HCT116 (cell line): ENCODE data around the gene MRPL50. TPM values are rescaled to one million over a fixed set of nuclear protein-coding genes. Genes with fewer than 3 reads are reported as not detected.

Experiments
- ATAC-seq: fragments of 200-7000 bp; cut with Tn5 transposase; 2 replicates; pipeline ENCODE4 v1.9.1; 2020; ENCODE audit warnings: mild to moderate bottlenecking, moderate library complexity
- BruUV-seq: library from RNA; stranded (reverse); fragments of 400-500 nt; replicated peaks from 2 replicates; lab custom pipeline; 2021; lab: Mats Ljungman, UMichigan
- CTCF ChIA-PET: fragments of 300-600 bp; sonication (Branson Sonifier 250); formaldehyde crosslinking; loops from one replicate; lab custom pipeline; 2021; ENCODE audit warnings: antibody characterized with exemption; lab: Charles Lee
- POLR2A ChIA-PET: fragments of 300-600, 350-600 bp; sonication (Branson Sonifier 250); formaldehyde crosslinking; loops from one replicate; lab custom pipeline; 2021; ENCODE audit warnings: antibody characterized with exemption; lab: Charles Lee
- RAD21 ChIA-PET, 2 experiments: fragments of 300-600 bp; sonication (Branson Sonifier 250); formaldehyde crosslinking; loops; one replicate each; lab custom pipeline; 2023; ENCODE audit warnings: low total read pairs in 2 of 2; ENCODE audit not compliant: uncharacterized antibody in 2 of 2, unreplicated experiment in 2 of 2, low non-redundant PET in 1 of 2; lab: Charles Lee
- DNase-seq: peaks from one replicate; pipeline ENCODE4 v3.0.0-alpha.2; 2010; ENCODE audit warnings: low read depth, low spot score
- H2AFZ ChIP-seq: fragments of 200-600 bp; shearing (Covaris generic), sonication (generic); 2 replicates; pipeline ENCODE4 v1.6.1; 2017; ENCODE audit warnings: low read depth, mixed run types, mixed read lengths, antibody characterized with exemption, low read length; ENCODE audit not compliant: poor library complexity, severe bottlenecking
- H3K27ac ChIP-seq: 2 replicates; pipeline ENCODE4 v1.5.1; 2012; ENCODE audit warnings: low read depth, low read length
- H3K27me3 ChIP-seq: fragments of 200-600 bp; sonication (generic); 2 replicates; pipeline ENCODE4 v1.6.1; 2016; ENCODE audit warnings: mixed run types, low read length, mixed read lengths; ENCODE audit not compliant: insufficient read depth
- H3K36me3 ChIP-seq, 2 experiments: fragments of 200-500 bp in 1 of 2; fragments of 200-600 bp in 1 of 2; sonication (Bioruptor generic) in 1 of 2; sonication (generic) in 1 of 2; 2 replicates each; pipeline versions ENCODE4 v1.5.1 to v1.6.1; 2014 to 2016; ENCODE audit warnings: low read length in 2 of 2, inconsistent platforms in 1 of 2, mixed read lengths in 1 of 2, mixed run types in 1 of 2; ENCODE audit not compliant: insufficient read depth in 2 of 2, control insufficient read depth in 1 of 2
- H3K4me1 ChIP-seq, 2 experiments: fragments of 200-600 bp in 1 of 2; sonication (generic) in 1 of 2; 2 replicates each; pipeline versions ENCODE4 v1.5.1 to v1.6.1; 2012 to 2017; ENCODE audit warnings: low read length in 2 of 2, inconsistent platforms in 1 of 2, mild to moderate bottlenecking in 1 of 2, mixed read lengths in 1 of 2, mixed run types in 1 of 2, moderate library complexity in 1 of 2; ENCODE audit not compliant: insufficient read depth in 2 of 2, control insufficient read depth in 1 of 2
- H3K4me2 ChIP-seq: fragments of 200-600 bp; sonication (generic); 2 replicates; pipeline ENCODE4 v1.6.1; 2017; ENCODE audit warnings: mixed run types, low read length, mixed read lengths
- H3K4me3 ChIP-seq, 2 experiments: fragments of 200-600 bp in 1 of 2; sonication (generic) in 1 of 2; replicated peaks in 1 of 2; 2 replicates each; pipeline ENCODE4 v1.5.1; 2011 to 2016; ENCODE audit warnings: low read length in 2 of 2, control low read depth in 1 of 2, low read depth in 1 of 2, mild to moderate bottlenecking in 1 of 2, mixed read lengths in 1 of 2, mixed run types in 1 of 2
- H3K79me2 ChIP-seq: fragments of 200-600 bp; sonication (generic); 2 replicates; pipeline ENCODE4 v1.6.1; 2017; ENCODE audit warnings: mild to moderate bottlenecking, mixed run types, low read length, moderate library complexity, mixed read lengths; ENCODE audit not compliant: insufficient read depth
- H3K9ac ChIP-seq: fragments of 200-600 bp; sonication (generic); 2 replicates; pipeline ENCODE4 v1.6.1; 2016; ENCODE audit warnings: low read length, mixed read lengths
- H3K9me2 ChIP-seq: fragments of 200-600 bp; sonication (generic), shearing (Covaris generic); 2 replicates; pipeline ENCODE4 v1.6.1; 2017; ENCODE audit warnings: mixed run types, mild to moderate bottlenecking, moderate library complexity; ENCODE audit not compliant: insufficient read depth
- H3K9me3 ChIP-seq, 2 experiments: fragments of 200-500 bp in 1 of 2; fragments of 200-600 bp in 1 of 2; sonication (Bioruptor generic) in 1 of 2; sonication (generic) in 1 of 2; 2 replicates each; pipeline ENCODE4 v1.6.1; 2014 to 2017; ENCODE audit warnings: low read length in 2 of 2, mixed read lengths in 2 of 2, inconsistent platforms in 1 of 2, low read depth in 1 of 2, mild to moderate bottlenecking in 1 of 2, mixed run types in 1 of 2, moderate library complexity in 1 of 2; ENCODE audit not compliant: control insufficient read depth in 1 of 2, insufficient read depth in 1 of 2
- H4K20me1 ChIP-seq: fragments of 200-600 bp; sonication (generic), shearing (Covaris generic); 2 replicates; pipeline ENCODE4 v1.6.1; 2017; ENCODE audit warnings: mixed run types, mild to moderate bottlenecking, moderate library complexity; ENCODE audit not compliant: insufficient read depth
- CBX3 ChIP-seq: IDR thresholded peaks from 2 replicates; pipeline ENCODE4 v1.6.1; 2012; ENCODE audit warnings: low read depth
- CTCF ChIP-seq, 3 experiments: fragments of 200-600 bp in 1 of 3; sonication (generic) in 1 of 3; IDR thresholded peaks in 2 of 3; conservative IDR thresholded peaks in 1 of 3; 2 replicates each; pipeline ENCODE4 v1.5.1; 2012 to 2017; ENCODE audit warnings: low read depth in 2 of 3, low read length in 2 of 3, antibody characterized with exemption in 1 of 3, borderline replicate concordance in 1 of 3, control low read depth in 1 of 3, mild to moderate bottlenecking in 1 of 3, mixed read lengths in 1 of 3, mixed run types in 1 of 3, moderate library complexity in 1 of 3; ENCODE audit not compliant: insufficient read depth in 1 of 3
- EGR1 ChIP-seq: IDR thresholded peaks from 2 replicates; pipeline ENCODE4 v1.6.1; 2012; ENCODE audit warnings: low read depth
- ELF1 ChIP-seq: IDR thresholded peaks from 2 replicates; pipeline ENCODE4 v1.6.1; 2012; ENCODE audit warnings: low read depth, borderline replicate concordance
- EZH2phosphoT487 ChIP-seq: fragments of 200-600 bp; IDR thresholded peaks from 2 replicates; pipeline ENCODE4 v1.6.1; 2018; ENCODE audit warnings: antibody characterized with exemption, borderline replicate concordance
- FOSL1 ChIP-seq: IDR thresholded peaks from 2 replicates; pipeline ENCODE4 v1.6.1; 2012; ENCODE audit warnings: low read depth
- JUND ChIP-seq: IDR thresholded peaks from 2 replicates; pipeline ENCODE4 v1.6.1; 2012
- MAX ChIP-seq: IDR thresholded peaks from 2 replicates; pipeline ENCODE4 v1.6.1; 2012
- RAD21 ChIP-seq: IDR thresholded peaks from 2 replicates; pipeline ENCODE4 v1.6.1; 2012; ENCODE audit warnings: low read depth, mild to moderate bottlenecking
- SP1 ChIP-seq: IDR thresholded peaks from 2 replicates; pipeline ENCODE4 v1.6.1; 2012; ENCODE audit warnings: low read depth
- TCF7L2 ChIP-seq: IDR thresholded peaks from 2 replicates; pipeline ENCODE4 v1.7.0; 2011; ENCODE audit warnings: borderline replicate concordance, inconsistent platforms; ENCODE audit not compliant: insufficient read depth, insufficient read length; ENCODE audit errors: extremely low read depth
- YY1 ChIP-seq: IDR thresholded peaks from 2 replicates; pipeline ENCODE4 v1.6.1; 2011; ENCODE audit warnings: low read length, low read depth, moderate library complexity, mild to moderate bottlenecking; ENCODE audit not compliant: insufficient replicate concordance; ENCODE audit errors: extremely low read depth
- ZBTB33 ChIP-seq: IDR thresholded peaks from 2 replicates; pipeline ENCODE4 v1.6.1; 2011; ENCODE audit warnings: mild to moderate bottlenecking, low read length, moderate library complexity; ENCODE audit not compliant: insufficient replicate concordance; ENCODE audit errors: extremely low read depth
- ZFX ChIP-seq: fragments of 450-650 bp; IDR thresholded peaks from 2 replicates; pipeline ENCODE4 v1.6.1; 2017
- ZNF274 ChIP-seq: fragments of 200-500 bp; sonication (Bioruptor generic); IDR thresholded peaks from 2 replicates; pipeline ENCODE4 v1.6.1; 2014; ENCODE audit warnings: mild to moderate bottlenecking, low read depth, low read length, inconsistent platforms
- intact Hi-C: fragments of 100-400 bp; cut with micrococcal nuclease; formaldehyde crosslinking; loops from 2 replicates; pipeline ENCODE4 v1.10.0; 2022
- total RNA-seq: library from RNA; stranded (reverse); gene quantifications from one replicate; pipeline ENCODE4 v1.2.1, GENCODE V29; 2021; ENCODE audit not compliant: unreplicated experiment

MRPL50 gene
- total RNA-seq, 1 experiment from 2014 or later = 14.6 TPM

GRCh38 chr9:101438523-101438922, 40.1 kb upstream of the MRPL50 start (continued):
- no peak for TF ChIP-seq ZBTB33
- TF ChIP-seq ZFX = no peak

- Histone ChIP-seq H4K20me1 (no peaks in the 10 kb centered on the region), H2AFZ (no peak overlapping the region), H3K27ac (no peak overlapping the region), H3K36me3 (no peaks in the 10 kb centered on the region), H3K4me2 (no peak overlapping the region), H3K4me1 (no peaks in the 10 kb centered on the region), H3K9me2 (no peaks in the 10 kb centered on the region), H3K4me3 (no peak overlapping the region), H3K9me3 (no peaks in the 10 kb centered on the region), H3K79me2 (no peaks in the 10 kb centered on the region), H3K9ac (no peak overlapping the region), H3K27me3 (0 out of 2 replicates have a peak, but pooled peaks cover 5% of the 10 kb centered on the region)
- RAD21 ChIA-PET = no interaction called here
- ATAC-seq (no peak), DNase-seq (no peak)
- no TSS peak for BruUV-seq
- no peak for TF ChIP-seq EGR1
- TF ChIP-seq MAX = no peak
- no peak for TF ChIP-seq CBX3
- no peak for TF ChIP-seq TCF7L2
- TF ChIP-seq SP1 = no peak
- no peak for TF ChIP-seq EZH2phosphoT487
- no peak for TF ChIP-seq ZBTB33
- TF ChIP-seq ELF1 = no peak
- TF ChIP-seq FOSL1 = no peak
- TF ChIP-seq ZNF274 = no peak
- no peak for TF ChIP-seq JUND
- TF ChIP-seq CTCF (IDR thresholded peaks at IDR 0.05 in 2 of 3, conservative IDR thresholded peaks at IDR 0.05 in 1 of 3; ENCODE audit: borderline replicate concordance in 1 of 3, insufficient read depth in 1 of 3, low read depth in 2 of 3, low read length in 2 of 3) = no peak
- no peak for TF ChIP-seq RAD21
- TF ChIP-seq YY1 = no peak
- POLR2A ChIA-PET = interaction anchor here (0.8 kb wide), 1 partner anchor 13 kb away, joined by 3 read pairs; no protein-coding TSS in a partner anchor
- CTCF ChIA-PET = no interaction called here
- intact Hi-C loops = no loop called here
These were observed 39.4 kb upstream of the MRPL50 start for GRCh38 chr9:101437806-101438232.
